Left ventricle myocardium inferior (tissue), 1 donor: Measurements from ENCODE around the gene GSC. TPM values are rescaled to one million over a fixed set of nuclear protein-coding genes. Genes with fewer than 3 reads are reported as not detected.

ENCODE experiments used
- DNase-seq: peaks from one replicate; pipeline ENCODE4 v3.0.0-alpha.2; 2020
- H3K27ac ChIP-seq: fragments of 200-600 bp; replicated peaks from 2 replicates; pipeline ENCODE4 v1.8.0; 2021
- H3K27me3 ChIP-seq: fragments of 200-600 bp; 2 replicates; pipeline ENCODE4 v1.8.0; 2021; ENCODE audit warnings: low read depth
- H3K36me3 ChIP-seq: fragments of 200-600 bp; 2 replicates; pipeline ENCODE4 v1.8.0; 2021
- H3K4me1 ChIP-seq: fragments of 200-600 bp; 2 replicates; pipeline ENCODE4 v1.8.0; 2021
- H3K4me3 ChIP-seq: fragments of 200-600 bp; 2 replicates; pipeline ENCODE4 v1.8.0; 2021; ENCODE audit warnings: mild to moderate bottlenecking, moderate library complexity
- H3K9me3 ChIP-seq: fragments of 200-600 bp; replicated peaks from 2 replicates; pipeline ENCODE4 v1.8.0; 2021
- intact Hi-C: fragments of 100-400 bp; cut with micrococcal nuclease; formaldehyde crosslinking; loops from one replicate; pipeline ENCODE4 v1.11.0; 2022
- long read RNA-seq: library from polyadenylated mRNA; unstranded; transcript quantifications from one replicate; pipeline ENCODE4 v2.0.0, GENCODE V29; 2021
- total RNA-seq: library from RNA; stranded (reverse); fragmentation: NEBNext Ultra II Directional; extraction: Animal tissue kit (Norgen Biotek cat#: 25700); gene quantifications from one replicate; pipeline ENCODE4 v1.2.1, GENCODE V29; 2021
- TF ChIP-seq, protein P1 (sequence below): fragments of 200-600 bp; IDR thresholded peaks from 2 replicates; pipeline ENCODE4 v1.8.0; 2021; ENCODE audit warnings: antibody characterized with exemption, mild to moderate bottlenecking, borderline replicate concordance
- donor health status: DM: no; HTN: yes; CAD: no; lungs with severe emphysema.

The GSC gene
- 0.66 TPM for total RNA-seq
- long read RNA-seq, partial matches to known transcripts, result 0 of 1 reads
- long read RNA-seq, other reads (novel, unspliced or antisense), result 0 of 1 reads

DNA sequence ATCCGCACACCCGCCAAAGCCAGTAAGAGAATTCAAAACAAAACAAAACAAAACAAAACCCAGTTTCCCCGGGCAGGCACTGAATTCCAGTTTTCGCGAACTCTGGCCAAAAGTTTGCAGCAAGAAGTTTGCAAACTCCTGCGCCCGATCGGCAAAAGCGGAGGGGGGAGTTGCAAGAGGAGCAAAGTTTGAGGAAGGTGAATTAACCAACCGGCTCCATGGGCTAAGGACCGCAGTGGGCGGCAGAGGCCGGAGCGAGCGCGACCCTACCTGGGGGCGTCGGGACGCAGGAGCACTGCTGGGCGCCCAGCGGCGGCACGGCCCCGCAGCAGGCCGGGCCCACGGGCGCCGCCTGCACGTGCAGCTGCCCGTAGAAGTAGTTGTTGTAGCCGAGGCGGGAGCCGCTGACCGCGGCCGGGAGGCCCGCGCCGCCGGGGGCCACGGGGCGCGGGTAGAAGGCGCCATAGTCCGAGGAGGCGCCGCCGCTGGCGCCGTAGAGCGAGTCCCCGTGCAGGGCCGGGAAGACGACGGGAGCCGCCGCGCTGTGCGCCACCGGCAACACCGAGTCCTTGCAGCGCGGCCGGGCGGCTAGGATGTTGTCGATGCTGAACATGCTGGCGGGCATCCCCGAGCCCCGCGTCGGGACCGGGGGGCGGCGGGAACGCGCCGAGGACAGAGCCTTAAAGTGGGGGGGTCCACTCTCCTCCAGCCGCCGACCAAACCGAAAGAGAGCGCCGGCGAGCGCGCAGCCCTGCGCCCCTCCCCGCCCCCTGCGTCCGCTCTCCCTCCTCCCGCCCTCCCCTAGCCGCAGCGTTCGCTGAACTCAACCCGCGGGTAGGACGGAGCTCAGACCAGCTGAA, at the start of gene GSC:
Gene GSC (minus strand): TSS at position 723 of the 860 bp plus-strand sequence. CDS start 98 bp downstream, at position 625.
- DNase-seq, result peak; percentile 26
- TF ChIP-seq, protein P1, sequence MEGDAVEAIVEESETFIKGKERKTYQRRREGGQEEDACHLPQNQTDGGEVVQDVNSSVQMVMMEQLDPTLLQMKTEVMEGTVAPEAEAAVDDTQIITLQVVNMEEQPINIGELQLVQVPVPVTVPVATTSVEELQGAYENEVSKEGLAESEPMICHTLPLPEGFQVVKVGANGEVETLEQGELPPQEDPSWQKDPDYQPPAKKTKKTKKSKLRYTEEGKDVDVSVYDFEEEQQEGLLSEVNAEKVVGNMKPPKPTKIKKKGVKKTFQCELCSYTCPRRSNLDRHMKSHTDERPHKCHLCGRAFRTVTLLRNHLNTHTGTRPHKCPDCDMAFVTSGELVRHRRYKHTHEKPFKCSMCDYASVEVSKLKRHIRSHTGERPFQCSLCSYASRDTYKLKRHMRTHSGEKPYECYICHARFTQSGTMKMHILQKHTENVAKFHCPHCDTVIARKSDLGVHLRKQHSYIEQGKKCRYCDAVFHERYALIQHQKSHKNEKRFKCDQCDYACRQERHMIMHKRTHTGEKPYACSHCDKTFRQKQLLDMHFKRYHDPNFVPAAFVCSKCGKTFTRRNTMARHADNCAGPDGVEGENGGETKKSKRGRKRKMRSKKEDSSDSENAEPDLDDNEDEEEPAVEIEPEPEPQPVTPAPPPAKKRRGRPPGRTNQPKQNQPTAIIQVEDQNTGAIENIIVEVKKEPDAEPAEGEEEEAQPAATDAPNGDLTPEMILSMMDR, result no peak
- peaks cover 100% of the 10 kb centered on the region for H3K27me3 ChIP-seq
- peaks cover 38% of the 10 kb centered on the region for H3K4me1 ChIP-seq
- H3K4me3 ChIP-seq, result peak within 1 kb of the TSS; percentile 68
- H3K27ac ChIP-seq, result peak within 1 kb of the TSS; percentile 12
- no peaks in the 10 kb centered on the region for H3K36me3 ChIP-seq
- intact Hi-C loops, result no loop called here
- no peaks in the 10 kb centered on the region for H3K9me3 ChIP-seq

- peaks cover 23% of the 10 kb centered on the region for H3K9me3 ChIP-seq
- peaks cover 62% of the 10 kb centered on the region for H3K27me3 ChIP-seq
- intact Hi-C loops, result no loop called here
- no peak overlapping the region for H3K4me3 ChIP-seq
- no peak overlapping the region for H3K27ac ChIP-seq
- no peak for DNase-seq
- no peaks in the 10 kb centered on the region for H3K4me1 ChIP-seq
- TF ChIP-seq, protein P1, result no peak
- H3K36me3 ChIP-seq, result no peaks in the 10 kb centered on the region
Observed at GRCh38 chr14:94819531-94819930, 49.6 kb upstream of the GSC start.

GRCh38 chr14:94816113-94816512, 46.2 kb upstream of the GSC start:
- DNase-seq, result no peak
- no peak overlapping the region for H3K4me3 ChIP-seq
- TF ChIP-seq, protein P1, result no peak
- H3K36me3 ChIP-seq, result no peaks in the 10 kb centered on the region
- no peak overlapping the region for H3K27ac ChIP-seq
- intact Hi-C loops, result no loop called here
- H3K9me3 ChIP-seq, result peaks cover 19% of the 10 kb centered on the region
- no peaks in the 10 kb centered on the region for H3K4me1 ChIP-seq
- peaks cover 62% of the 10 kb centered on the region for H3K27me3 ChIP-seq

GRCh38 chr14:94805680-94806288, 35.9 kb upstream of the GSC start:
- H3K36me3 ChIP-seq, result no peaks in the 10 kb centered on the region
- H3K27ac ChIP-seq, result no peak overlapping the region
- TF ChIP-seq, protein P1, result no peak
- no peak overlapping the region for H3K4me3 ChIP-seq
- H3K4me1 ChIP-seq, result no peaks in the 10 kb centered on the region
- H3K27me3 ChIP-seq, result peaks cover 69% of the 10 kb centered on the region
- intact Hi-C loops, result no loop called here
- H3K9me3 ChIP-seq, result peaks cover 4% of the 10 kb centered on the region
- no peak for DNase-seq

- intact Hi-C loops, result no loop called here
- H3K9me3 ChIP-seq, result peaks cover 4% of the 10 kb centered on the region
- H3K4me3 ChIP-seq, result no peak overlapping the region
- TF ChIP-seq, protein P1, result no peak
- no peaks in the 10 kb centered on the region for H3K4me1 ChIP-seq
- H3K27ac ChIP-seq, result no peak overlapping the region
- peaks cover 58% of the 10 kb centered on the region for H3K27me3 ChIP-seq
- DNase-seq, result no peak
- no peaks in the 10 kb centered on the region for H3K36me3 ChIP-seq
Observed at GRCh38 chr14:94801225-94801624, 31.3 kb upstream of the GSC start.
